GM21447 (cell line): Measurements from ENCODE around the gene CARD16.

Source experiments
- ATAC-seq: cut with Tn5 transposase; IDR thresholded peaks from one replicate; pipeline ENCODE4 v1.9.1; 2021; ENCODE audit not compliant: unreplicated experiment

The CARD16 gene

DNA sequence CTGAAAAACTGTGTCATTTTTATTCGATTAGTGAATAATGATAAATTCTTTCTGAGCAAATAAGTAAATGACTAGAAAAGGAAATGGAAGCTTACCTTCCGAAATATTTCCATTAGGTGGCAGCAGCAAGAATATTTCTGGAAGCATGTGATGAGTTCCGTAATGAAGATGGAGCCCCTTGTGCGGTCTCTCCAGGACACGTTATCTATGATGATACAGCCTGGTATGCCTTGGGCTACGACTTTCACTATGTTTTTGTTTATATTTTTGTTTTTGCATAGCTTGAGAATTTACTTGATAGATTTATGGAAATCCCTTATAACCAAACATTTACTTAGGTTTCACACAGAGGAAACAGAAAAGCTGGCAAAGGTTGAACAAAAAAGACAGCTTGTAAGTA lies 47.8 kb downstream of the CARD16 start:
- ATAC-seq: no peak

DNA sequence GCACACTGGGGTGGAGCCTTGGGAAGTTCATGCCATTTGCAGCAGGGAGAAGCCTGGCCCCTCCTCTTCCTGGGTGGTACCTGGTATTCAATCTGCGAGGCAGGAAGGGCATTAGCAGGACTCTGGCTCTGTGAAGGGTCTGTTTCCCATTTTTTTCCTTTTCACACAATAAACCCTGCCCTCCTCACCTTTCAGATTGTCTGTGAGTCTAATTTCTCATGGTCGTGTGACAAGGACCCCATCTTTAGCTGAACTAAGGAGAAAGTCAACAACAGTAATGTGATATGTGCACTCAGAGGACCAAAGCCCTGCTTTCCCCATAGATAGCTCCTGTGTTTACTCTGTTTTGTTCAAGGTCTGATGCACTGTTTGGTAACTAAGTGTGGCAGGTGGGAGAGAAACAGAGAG lies 50.1 kb downstream of the CARD16 start:
- no peak for ATAC-seq

DNA sequence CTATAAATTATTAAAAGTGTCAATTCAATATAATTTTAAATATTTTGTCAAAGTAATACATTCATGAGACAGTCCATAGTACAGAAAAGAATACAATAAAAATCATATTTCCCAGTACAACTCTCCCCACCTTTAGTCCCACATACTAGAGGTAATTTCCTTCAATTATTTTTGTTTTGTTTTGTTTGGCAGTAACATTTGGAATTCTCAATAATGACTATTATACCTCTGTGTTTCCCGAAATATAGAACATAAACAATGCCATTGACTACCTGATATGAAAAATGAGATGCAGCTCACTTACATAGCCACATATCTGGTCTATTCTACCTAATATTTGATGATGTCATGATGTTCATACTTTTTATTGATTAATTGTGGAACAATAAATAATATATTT lies 52.4 kb downstream of the CARD16 start:
- ATAC-seq: no peak

DNA sequence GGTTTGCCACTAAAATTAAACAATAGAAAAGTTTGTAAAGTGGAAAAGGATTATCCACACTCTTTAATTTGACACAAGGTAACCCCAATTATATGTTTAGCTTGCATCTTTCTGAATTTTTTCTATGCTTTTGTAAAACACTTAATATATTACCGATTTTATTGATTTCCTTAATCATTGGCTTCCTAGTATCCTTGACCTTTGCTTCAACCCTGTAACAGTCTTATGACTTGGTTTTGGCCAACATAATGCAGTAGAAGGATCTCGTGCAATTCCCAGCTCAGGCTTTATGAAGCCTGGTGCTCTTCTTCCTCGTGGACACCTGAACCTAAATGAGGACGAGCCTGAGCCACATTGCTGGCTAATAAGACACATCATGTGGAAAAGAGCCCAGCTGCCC lies 53.1 kb downstream of the CARD16 start:
- no peak for ATAC-seq
